Measurements from ENCODE around the gene ACKR2.

DNA sequence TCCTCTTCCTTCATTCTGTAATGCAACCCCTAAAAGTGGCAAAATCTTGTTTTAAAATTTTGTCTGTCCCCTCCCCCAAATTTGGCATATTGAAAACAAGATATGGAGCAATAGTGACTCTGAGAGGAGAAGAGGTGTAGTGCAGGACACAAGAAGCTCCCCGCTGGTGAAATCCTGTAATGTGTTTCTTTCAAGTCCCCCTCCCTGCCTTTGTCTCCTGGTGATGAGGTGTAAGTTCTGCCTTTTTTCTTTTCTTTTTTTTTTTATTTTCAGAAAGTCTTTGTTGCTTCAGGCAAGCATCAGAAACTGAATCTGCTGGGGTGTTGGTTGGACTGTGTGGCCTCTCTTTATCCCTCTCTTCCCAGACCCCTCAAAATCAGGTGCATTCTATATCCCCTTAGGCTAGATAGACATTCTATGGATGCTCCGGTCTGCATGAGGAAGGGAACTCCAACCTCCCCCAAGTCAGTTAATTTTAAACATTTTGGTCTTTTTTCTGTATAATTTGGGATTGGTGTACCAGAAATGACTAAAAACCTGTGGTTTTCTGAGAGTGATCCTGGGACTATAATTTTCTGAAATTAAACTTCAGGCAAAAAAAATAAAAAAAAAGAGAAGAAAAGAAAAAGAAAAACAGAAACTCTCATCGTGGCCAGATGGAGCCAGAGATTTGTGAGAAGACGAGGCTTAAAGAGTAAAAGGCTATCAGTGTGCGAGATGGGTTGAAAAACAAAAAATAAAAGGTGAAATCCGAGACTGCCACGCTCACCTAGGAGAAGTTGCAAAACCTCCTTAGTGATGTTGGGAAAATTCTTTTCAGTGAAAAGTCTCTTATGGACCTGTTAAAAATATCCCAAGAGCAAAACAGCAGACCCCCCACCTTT lies 21.4 kb downstream of the ACKR2 start:
- TF ChIP-seq, protein P1, sequence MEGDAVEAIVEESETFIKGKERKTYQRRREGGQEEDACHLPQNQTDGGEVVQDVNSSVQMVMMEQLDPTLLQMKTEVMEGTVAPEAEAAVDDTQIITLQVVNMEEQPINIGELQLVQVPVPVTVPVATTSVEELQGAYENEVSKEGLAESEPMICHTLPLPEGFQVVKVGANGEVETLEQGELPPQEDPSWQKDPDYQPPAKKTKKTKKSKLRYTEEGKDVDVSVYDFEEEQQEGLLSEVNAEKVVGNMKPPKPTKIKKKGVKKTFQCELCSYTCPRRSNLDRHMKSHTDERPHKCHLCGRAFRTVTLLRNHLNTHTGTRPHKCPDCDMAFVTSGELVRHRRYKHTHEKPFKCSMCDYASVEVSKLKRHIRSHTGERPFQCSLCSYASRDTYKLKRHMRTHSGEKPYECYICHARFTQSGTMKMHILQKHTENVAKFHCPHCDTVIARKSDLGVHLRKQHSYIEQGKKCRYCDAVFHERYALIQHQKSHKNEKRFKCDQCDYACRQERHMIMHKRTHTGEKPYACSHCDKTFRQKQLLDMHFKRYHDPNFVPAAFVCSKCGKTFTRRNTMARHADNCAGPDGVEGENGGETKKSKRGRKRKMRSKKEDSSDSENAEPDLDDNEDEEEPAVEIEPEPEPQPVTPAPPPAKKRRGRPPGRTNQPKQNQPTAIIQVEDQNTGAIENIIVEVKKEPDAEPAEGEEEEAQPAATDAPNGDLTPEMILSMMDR (IDR thresholded peaks at IDR 0.05) = peak; percentile 29 to 46 (median 35)
- TF ChIP-seq POLR2A (IDR thresholded peaks at IDR 0.05) = no peak
